DND-41 (cell line): ENCODE results near the gene LMAN1.

Source experiments
- CTCF ChIP-seq: IDR thresholded peaks from 2 replicates; pipeline ENCODE4 v1.5.1; 2012; ENCODE audit warnings: borderline replicate concordance, low read length, moderate library complexity, mild to moderate bottlenecking; ENCODE audit not compliant: poor library complexity, severe bottlenecking; ENCODE audit errors: extremely low read depth
- EZH2 ChIP-seq: IDR thresholded peaks from 3 replicates; pipeline ENCODE4 v1.6.1; 2012; ENCODE audit warnings: borderline replicate concordance, low read depth, mild to moderate bottlenecking, moderate library complexity, low read length, inconsistent platforms; ENCODE audit not compliant: severe bottlenecking

GRCh38 chr18:59325965-59326364 lies 33.1 kb downstream of the LMAN1 start:
- TF ChIP-seq EZH2 (no peak), CTCF (no peak)
